GM12874 (cell line): ENCODE measurements around the gene KRTAP5-7.

ENCODE experiments used
- TF ChIP-seq, protein P1 (sequence below): IDR thresholded peaks from 2 replicates; pipeline ENCODE4 v1.5.1; 2011; ENCODE audit warnings: low read depth, mild to moderate bottlenecking, control low read depth, low read length, moderate library complexity; ENCODE audit not compliant: insufficient read depth

The KRTAP5-7 gene

DNA sequence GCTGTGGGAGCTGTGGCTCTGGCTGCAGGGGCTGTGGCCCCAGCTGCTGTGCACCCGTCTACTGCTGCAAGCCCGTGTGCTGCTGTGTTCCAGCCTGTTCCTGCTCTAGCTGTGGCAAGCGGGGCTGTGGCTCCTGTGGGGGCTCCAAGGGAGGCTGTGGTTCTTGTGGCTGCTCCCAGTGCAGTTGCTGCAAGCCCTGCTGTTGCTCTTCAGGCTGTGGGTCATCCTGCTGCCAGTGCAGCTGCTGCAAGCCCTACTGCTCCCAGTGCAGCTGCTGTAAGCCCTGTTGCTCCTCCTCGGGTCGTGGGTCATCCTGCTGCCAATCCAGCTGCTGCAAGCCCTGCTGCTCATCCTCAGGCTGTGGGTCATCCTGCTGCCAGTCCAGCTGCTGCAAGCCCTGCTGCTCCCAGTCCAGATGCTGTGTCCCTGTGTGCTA, 21.7 kb downstream of the KRTAP5-7 start:
- TF ChIP-seq, protein P1, sequence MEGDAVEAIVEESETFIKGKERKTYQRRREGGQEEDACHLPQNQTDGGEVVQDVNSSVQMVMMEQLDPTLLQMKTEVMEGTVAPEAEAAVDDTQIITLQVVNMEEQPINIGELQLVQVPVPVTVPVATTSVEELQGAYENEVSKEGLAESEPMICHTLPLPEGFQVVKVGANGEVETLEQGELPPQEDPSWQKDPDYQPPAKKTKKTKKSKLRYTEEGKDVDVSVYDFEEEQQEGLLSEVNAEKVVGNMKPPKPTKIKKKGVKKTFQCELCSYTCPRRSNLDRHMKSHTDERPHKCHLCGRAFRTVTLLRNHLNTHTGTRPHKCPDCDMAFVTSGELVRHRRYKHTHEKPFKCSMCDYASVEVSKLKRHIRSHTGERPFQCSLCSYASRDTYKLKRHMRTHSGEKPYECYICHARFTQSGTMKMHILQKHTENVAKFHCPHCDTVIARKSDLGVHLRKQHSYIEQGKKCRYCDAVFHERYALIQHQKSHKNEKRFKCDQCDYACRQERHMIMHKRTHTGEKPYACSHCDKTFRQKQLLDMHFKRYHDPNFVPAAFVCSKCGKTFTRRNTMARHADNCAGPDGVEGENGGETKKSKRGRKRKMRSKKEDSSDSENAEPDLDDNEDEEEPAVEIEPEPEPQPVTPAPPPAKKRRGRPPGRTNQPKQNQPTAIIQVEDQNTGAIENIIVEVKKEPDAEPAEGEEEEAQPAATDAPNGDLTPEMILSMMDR = no peak

DNA sequence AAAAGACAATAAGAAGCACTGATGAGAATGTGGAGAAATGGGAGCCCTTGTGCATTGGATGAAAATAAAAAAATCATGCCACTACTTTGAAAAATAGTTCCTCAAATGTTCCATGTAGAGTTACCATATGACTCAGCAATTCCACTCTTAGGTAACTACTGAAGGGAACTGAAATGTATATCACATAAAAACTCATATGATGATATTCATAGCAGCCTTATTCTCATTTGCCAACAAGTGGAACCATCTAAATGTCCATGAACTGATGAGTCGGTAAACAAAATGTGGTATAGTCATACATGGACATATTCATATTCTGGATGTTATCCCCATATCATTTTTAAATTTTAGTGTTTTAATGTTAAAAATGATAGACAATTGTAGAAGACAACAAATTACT, 24.6 kb downstream of the KRTAP5-7 start:
- TF ChIP-seq, protein P1 = no peak

DNA sequence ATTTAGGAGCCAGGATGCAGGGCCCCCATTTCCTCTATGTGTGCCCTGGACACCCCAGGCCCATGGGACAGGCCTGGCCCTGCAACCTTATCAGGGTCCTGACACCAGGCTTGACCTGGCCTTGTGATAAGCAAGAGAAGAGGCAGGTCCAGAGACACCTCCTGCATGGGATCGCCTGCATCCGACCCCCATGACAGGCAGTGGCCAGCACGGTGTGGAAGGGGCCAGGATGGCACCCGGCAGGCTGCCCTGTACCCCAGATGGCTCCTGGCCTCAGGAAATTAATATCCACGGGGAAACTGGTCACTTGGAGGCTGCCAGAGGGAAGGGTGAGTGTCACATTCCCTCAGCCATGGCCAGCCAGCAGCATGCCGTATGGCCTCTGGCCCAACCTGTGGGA, 27.9 kb downstream of the KRTAP5-7 start:
- TF ChIP-seq, protein P1 = no peak

DNA sequence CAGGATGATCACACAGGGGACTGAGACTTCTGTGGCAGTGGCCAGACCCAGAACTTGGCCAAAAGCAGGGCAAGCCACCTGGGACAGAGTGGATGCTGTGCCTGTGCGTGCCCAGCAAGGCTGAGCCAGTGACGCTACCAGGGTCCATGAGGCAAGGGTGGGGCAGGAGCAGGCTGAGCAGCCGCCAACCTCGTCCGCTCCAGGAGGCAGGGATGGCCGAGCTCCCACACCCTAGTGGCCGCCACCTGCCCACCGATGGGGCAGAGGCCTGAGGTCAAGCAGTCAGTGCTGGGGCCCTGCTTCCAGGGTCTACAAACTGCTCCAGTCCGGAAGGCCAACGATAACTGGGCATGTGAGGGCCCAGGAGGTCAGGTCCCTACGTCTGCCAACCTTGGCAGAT, 28.4 kb downstream of the KRTAP5-7 start:
- TF ChIP-seq, protein P1 = no peak

DNA sequence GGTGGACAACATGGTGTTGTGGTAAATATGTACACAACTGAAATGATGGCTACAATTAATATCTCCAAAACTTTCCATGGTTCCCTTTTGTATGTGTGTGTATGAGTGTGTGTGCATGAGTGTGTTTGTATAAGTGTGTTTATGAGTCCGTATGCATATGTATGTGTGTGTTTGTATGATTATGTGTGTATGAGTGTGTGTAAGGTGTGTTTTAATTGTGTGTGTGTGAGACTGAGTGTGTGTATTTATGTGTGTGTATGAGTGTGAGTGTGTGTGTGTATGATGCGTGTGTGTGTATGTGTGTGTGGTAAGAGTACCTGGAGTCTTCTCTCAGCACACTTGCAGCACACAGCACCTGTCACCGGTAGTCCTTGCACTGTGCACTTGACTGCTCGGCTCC, 29.0 kb downstream of the KRTAP5-7 start:
- TF ChIP-seq, protein P1 = no peak

DNA sequence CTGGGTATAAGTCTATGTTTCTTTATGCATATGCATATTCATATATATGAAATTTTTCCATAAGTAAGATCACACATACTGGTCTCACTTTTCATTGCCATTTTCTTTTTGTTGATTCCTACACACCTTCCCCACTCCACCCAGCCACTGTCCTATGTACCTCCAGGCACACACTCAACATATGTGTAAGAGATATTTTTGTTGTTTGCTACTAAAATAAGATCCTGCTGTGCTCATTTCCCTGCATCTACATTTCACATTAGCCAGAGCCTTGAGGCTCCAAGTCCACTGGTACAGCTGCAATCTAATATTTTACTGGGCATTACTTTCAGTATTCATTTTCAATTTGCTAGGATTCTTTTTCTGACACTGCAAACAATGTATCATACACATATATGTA, 30.2 kb downstream of the KRTAP5-7 start:
- TF ChIP-seq, protein P1 = no peak

DNA sequence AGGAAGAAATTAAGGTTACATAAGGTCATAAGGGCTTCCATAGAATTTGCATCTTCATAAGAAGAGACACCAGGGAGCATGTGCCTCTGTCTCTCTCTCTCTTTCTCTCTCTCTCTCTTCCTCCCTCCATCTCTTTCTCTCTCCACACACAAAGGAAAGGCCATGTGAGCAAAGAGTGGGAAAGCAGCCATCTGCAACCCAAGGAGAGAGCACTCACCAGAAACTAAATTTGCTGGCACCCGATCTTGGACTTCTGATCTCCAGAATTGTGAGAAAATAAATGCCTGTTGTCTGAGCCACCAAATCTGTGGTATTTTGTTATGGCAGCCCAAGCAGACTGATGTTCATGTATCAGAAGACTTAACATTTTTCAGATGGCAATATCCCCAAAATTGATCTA, 31.9 kb downstream of the KRTAP5-7 start:
- TF ChIP-seq, protein P1 = no peak

DNA sequence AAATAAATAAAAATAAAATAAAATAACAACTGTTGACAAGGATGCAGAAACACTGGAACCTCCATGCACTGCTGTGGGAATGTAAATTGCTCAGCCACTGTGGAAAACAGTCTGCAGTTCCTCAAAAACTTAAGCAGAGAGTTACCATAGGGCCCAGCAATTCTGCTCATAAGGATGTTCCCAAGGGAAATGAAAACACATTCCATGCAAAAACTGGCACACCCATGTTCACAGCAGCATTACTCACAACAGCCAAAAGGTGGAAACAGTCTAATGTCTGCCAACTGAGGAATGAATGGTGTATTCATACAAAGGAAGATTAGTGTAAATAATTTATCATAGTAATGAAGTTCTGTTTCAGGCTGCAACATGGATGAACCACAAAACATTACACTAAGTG, 35.1 kb downstream of the KRTAP5-7 start:
- TF ChIP-seq, protein P1 = no peak
